K562 (cell line): Measurements from ENCODE around the gene ITGA11. TPM values are rescaled to one million over a fixed set of nuclear protein-coding genes. Genes with fewer than 3 reads are reported as not detected.

Experiments
- ATAC-seq: fragments of 200-7000 bp; cut with Tn5 transposase; 3 replicates; pipeline ENCODE4 v1.9.1; 2020; ENCODE audit warnings: moderate library complexity
- BruUV-seq: library from RNA; stranded (reverse); fragments of 400-500 nt; replicated peaks from 2 replicates; lab custom pipeline; 2021; lab: Mats Ljungman, UMichigan
- CTCF ChIA-PET: fragments of 300-600 bp; formaldehyde crosslinking; extraction: SDS; loops from one replicate; lab custom pipeline; 2021; ENCODE audit warnings: low intra/inter-chr PET ratio; lab: Yijun Ruan, JAX
- POLR2A ChIA-PET: fragments of 300-600, 350-650 bp; sonication (Branson Sonifier 250); formaldehyde crosslinking; extraction: SDS; loops from one replicate; lab custom pipeline; 2021; ENCODE audit warnings: antibody characterized with exemption, inconsistent platforms; lab: Yijun Ruan, JAX
- DNase-seq, 4 experiments: peaks; one replicate each; pipeline versions ENCODE4 v3.0.0 to v3.0.0-alpha.2; 2011 to 2018; ENCODE audit warnings: low spot score in 3 of 4, mixed read lengths in 3 of 4; ENCODE audit errors: extremely low read depth in 1 of 4
- FAIRE-seq: peaks from 2 replicates; lab custom pipeline; 2011; peaks lifted over from hg19 to GRCh38; lab: Jason Lieb, UNC
- H2AFZ ChIP-seq: 2 replicates; pipeline ENCODE4 v1.6.0; 2011; ENCODE audit warnings: low read depth, low read length, control low read depth, inconsistent platforms
- H3K27ac ChIP-seq: fragments of 200-600 bp; 3 replicates; pipeline ENCODE4 v1.8.0; 2011; ENCODE audit warnings: low read depth, mild to moderate bottlenecking, control low read depth, inconsistent platforms, low read length, moderate library complexity, mixed read lengths; ENCODE audit errors: extremely low read depth
- H3K27me3 ChIP-seq, 2 experiments: fragments of 300-600 bp in 1 of 2; 2 replicates in 1 of 2; 3 replicates in 1 of 2; pipeline versions ENCODE4 v1.6.0 to v1.8.0; 2011; ENCODE audit warnings: inconsistent platforms in 2 of 2, low read length in 2 of 2, mild to moderate bottlenecking in 1 of 2, mixed read lengths in 1 of 2, moderate library complexity in 1 of 2; ENCODE audit not compliant: control insufficient read depth in 2 of 2, insufficient read depth in 2 of 2
- H3K36me3 ChIP-seq: fragments of 300-600 bp; 3 replicates; pipeline ENCODE4 v1.8.0; 2011; ENCODE audit warnings: mild to moderate bottlenecking, low read length, inconsistent platforms; ENCODE audit not compliant: control insufficient read depth, insufficient read depth
- H3K4me1 ChIP-seq, 2 experiments: fragments of 200-600 bp in 1 of 2; replicated peaks in 1 of 2; 2 replicates in 1 of 2; 3 replicates in 1 of 2; pipeline versions ENCODE4 v1.5.1 to v1.8.0; 2011; ENCODE audit warnings: inconsistent platforms in 2 of 2, low read length in 2 of 2, mild to moderate bottlenecking in 1 of 2, mixed read lengths in 1 of 2, moderate library complexity in 1 of 2; ENCODE audit not compliant: control insufficient read depth in 2 of 2, insufficient read depth in 2 of 2
- H3K4me2 ChIP-seq: 2 replicates; pipeline ENCODE4 v1.6.1; 2011; ENCODE audit warnings: low read length, control low read depth, inconsistent platforms, mixed read lengths; ENCODE audit not compliant: insufficient read depth
- H3K4me3 ChIP-seq: fragments of 200-600 bp; sonication (generic), shearing (Covaris generic); 2 replicates; pipeline ENCODE4 v1.5.1; 2016; ENCODE audit warnings: control low read depth, inconsistent platforms
- H3K79me2 ChIP-seq: fragments of 200-600 bp; 3 replicates; pipeline ENCODE4 v1.8.0; 2011; ENCODE audit warnings: low read length, inconsistent platforms; ENCODE audit not compliant: control insufficient read depth, insufficient read depth
- H3K9ac ChIP-seq, 2 experiments: 2 replicates each; pipeline versions ENCODE4 v1.6.0 to v1.6.1; 2011; ENCODE audit warnings: low read depth in 2 of 2, low read length in 2 of 2, control low read depth in 1 of 2, inconsistent platforms in 1 of 2, mild to moderate bottlenecking in 1 of 2, mixed read lengths in 1 of 2; ENCODE audit not compliant: insufficient read depth in 1 of 2
- H3K9me1 ChIP-seq: one replicate; pipeline ENCODE4 v1.6.0; 2011; ENCODE audit warnings: inconsistent platforms, mild to moderate bottlenecking, low read length, moderate library complexity; ENCODE audit not compliant: control insufficient read depth, insufficient read depth
- H3K9me3 ChIP-seq: replicated peaks from 2 replicates; pipeline ENCODE4 v1.5.1; 2011; ENCODE audit warnings: low read depth, low read length, inconsistent platforms; ENCODE audit not compliant: control insufficient read depth, insufficient read depth
- H4K20me1 ChIP-seq: replicated peaks from 2 replicates; pipeline ENCODE4 v1.6.1; 2011; ENCODE audit warnings: low read length, inconsistent platforms, mixed read lengths; ENCODE audit not compliant: control insufficient read depth, insufficient read depth
- E2F3 ChIP-seq: fragments of 250-450 bp; sonication (Bioruptor Pico); IDR thresholded peaks from 2 replicates; pipeline ENCODE4 v1.4.0; 2020; ENCODE audit warnings: mild to moderate bottlenecking
- SRF ChIP-seq, 2 experiments: fragments of 250-450, 450-650 bp in 1 of 2; sonication (Bioruptor Pico) in 1 of 2; sonication (generic) in 1 of 2; formaldehyde crosslinking; IDR thresholded peaks; 2 replicates each; pipeline versions ENCODE4 v1.5.0 to v1.5.1; 2020 to 2022; ENCODE audit warnings: mild to moderate bottlenecking in 1 of 2, missing genetic modification reagents in 1 of 2
- ZKSCAN3 ChIP-seq: fragments of 250-450 bp; sonication (Bioruptor Pico); IDR thresholded peaks from 2 replicates; pipeline ENCODE4 v1.4.0; 2020
- ZNF124 ChIP-seq: sonication (generic); formaldehyde crosslinking; IDR thresholded peaks from 2 replicates; pipeline ENCODE4 v1.8.1; 2022; ENCODE audit warnings: missing genetic modification reagents
- ZNF146 ChIP-seq: IDR thresholded peaks from one replicate; pipeline ENCODE4 v1.6.1; 2018; ENCODE audit warnings: missing compliant biosample characterization; ENCODE audit not compliant: unreplicated experiment
- WGBS: fragments of 100-300 bp; shearing (Covaris generic); methylation state at CpG from one replicate; pipeline ENCODE4 v1.1.6; 2016; ENCODE audit warnings: low coverage, mixed read lengths; ENCODE audit not compliant: insufficient coverage; ENCODE audit errors: missing lambda C conversion rate; 5-methylcytosine and 5-hydroxymethylcytosine counted together
- in situ Hi-C: fragments of 300-500 bp; cut with MboI; formaldehyde crosslinking; loops from 4 replicates; pipeline ENCODE4 v1.15.0; 2018; ENCODE audit warnings: inconsistent platforms, mixed read lengths
- intact Hi-C: fragments of 100-400 bp; cut with micrococcal nuclease; formaldehyde crosslinking; loops from 2 replicates; pipeline ENCODE4 v1.14.2; 2022
- polyA plus RNA-seq, 8 experiments: library from polyadenylated mRNA; depleted of rRNA in 4 of 8; stranded (reverse) in 5 of 8; unstranded in 3 of 8; fragments of >200 nt; fragmentation: Nextera tagmentation in 2 of 8; fragmentation: Illumina TruSeq in 1 of 8; extraction: Ambion mirVana in 2 of 8; extraction: Trizol in 1 of 8; gene quantifications; 2 replicates each; pipeline versions ENCODE4 v1.2.1 to v1.2.3, GENCODE V29; 2011 to 2014; ENCODE audit warnings: inconsistent platforms in 1 of 8, missing spikeins in 1 of 8
- total RNA-seq, 7 experiments: library from RNA; depleted of rRNA in 6 of 7; stranded (reverse); fragments of >200 nt in 6 of 7; fragmentation: Illumina TruSeq in 2 of 7; extraction: Trizol in 2 of 7; gene quantifications; 2 replicates each; pipeline versions ENCODE4 v1.2.1 to v1.2.3, GENCODE V29; 2011 to 2021; ENCODE audit warnings: low replicate concordance in 1 of 7

The ITGA11 gene
- total and polyA plus RNA-seq, 9 of the 15 experiments (the other 6 are each of a cell fraction or from before 2014, with no cell fraction given) = 0.01 TPM; not detected in 8

DNA sequence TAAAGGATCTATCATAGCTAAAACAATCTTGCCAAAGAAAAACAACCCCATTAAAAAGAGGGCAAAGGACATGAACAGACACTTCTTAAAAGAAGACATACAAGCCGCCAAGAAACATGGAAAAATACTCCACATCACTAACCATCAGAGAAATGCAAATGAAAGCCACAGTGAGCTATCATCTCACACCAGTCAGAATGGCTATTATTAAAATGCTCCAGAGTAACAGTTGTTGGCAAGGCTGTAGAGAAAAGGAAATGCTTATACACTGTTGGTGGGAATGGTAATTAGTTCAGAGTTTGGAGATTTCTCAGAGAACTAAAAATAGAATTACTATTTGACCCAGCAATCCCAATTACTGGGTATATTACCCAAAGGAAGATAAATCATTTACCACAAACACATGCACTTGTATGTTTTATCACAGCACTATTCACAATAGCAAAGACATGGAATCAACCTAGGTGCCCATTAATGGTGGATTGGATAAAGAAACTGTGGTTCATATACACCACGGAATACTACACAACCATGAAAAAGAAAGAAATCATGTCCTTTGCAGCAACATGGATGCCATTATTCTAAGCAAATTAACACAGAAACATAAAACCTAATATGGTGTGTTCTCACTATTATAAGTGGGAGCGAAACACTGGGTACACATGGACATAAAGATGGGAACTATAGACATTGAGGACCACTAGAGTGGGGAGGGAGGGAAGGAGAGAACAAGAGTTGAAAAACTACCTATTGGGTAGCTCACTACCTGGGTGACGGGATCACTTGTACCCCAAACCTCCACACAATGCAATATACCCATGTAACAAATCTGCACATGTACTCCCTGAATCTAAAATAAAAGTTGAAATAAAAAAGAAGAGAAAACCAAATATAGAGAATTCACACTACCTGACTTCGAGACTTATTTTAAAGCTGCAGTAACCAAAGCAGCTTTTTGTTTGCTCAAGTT, 32.6 kb downstream of the ITGA11 start:
- no TSS peak for BruUV-seq
- Histone ChIP-seq H3K4me1 (peaks cover 0 to 4% of the 10 kb centered on the region in 2 experiments; a peak in 2 of 5 replicates), H3K27ac (no peak overlapping the region), H3K79me2 (no peaks in the 10 kb centered on the region), H3K9me3 (no peaks in the 10 kb centered on the region), H3K4me3 (no peak overlapping the region), H3K36me3 (no peaks in the 10 kb centered on the region), H3K9ac (no peak overlapping the region), H4K20me1 (no peaks in the 10 kb centered on the region), H3K4me2 (no peak overlapping the region), H3K9me1 (no peaks in the 10 kb centered on the region), H3K27me3 (no peaks in the 10 kb centered on the region), H2AFZ (0 out of 2 replicates have a peak overlapping the region, but pooled peaks have one; percentile 0)
- 18% methylated on average over 5 of the region's 5 CpGs for WGBS
- ATAC-seq (no peak), FAIRE-seq (no peak), DNase-seq (no peak)
- CTCF ChIA-PET = no interaction called here
- POLR2A ChIA-PET = interaction anchor here (0.7 kb wide), 1 partner anchor 14 kb away, joined by 3 read pairs; no protein-coding TSS in a partner anchor
- in situ Hi-C loops (loop anchor here (5.0 kb wide), 1 partner anchor 748 kb away; no protein-coding TSS in a partner anchor), intact Hi-C loops (no loop called here)
- TF ChIP-seq E2F3 (no peak), SRF (CRISPR knock-in tag; IDR thresholded peaks at IDR 0.05) (no peak), ZNF124 (CRISPR knock-in tag) (no peak), ZKSCAN3 (CRISPR knock-in tag) (no peak), ZNF146 (CRISPR knock-in tag) (peak; percentile 92)
